HEK293 (cell line): ENCODE measurements around the gene ARPC5L.
A peak's percentile ranks its signal among the peaks of the same experiment; 100 is the strongest.

ENCODE experiments used
- CTCF ChIA-PET: fragments of 350-600 bp; formaldehyde crosslinking; extraction: SDS; loops from one replicate; lab custom pipeline; 2021; ENCODE audit warnings: antibody characterized with exemption; lab: Yijun Ruan, JAX
- POLR2A ChIA-PET: fragments of 300-600 bp; formaldehyde crosslinking; extraction: SDS; loops from one replicate; lab custom pipeline; 2020; ENCODE audit warnings: antibody characterized with exemption, inconsistent platforms; lab: Yijun Ruan, JAX
- H3K27ac ChIP-seq: fragments of 200-500 bp; sonication (Bioruptor generic); 2 replicates; pipeline ENCODE4 v1.5.1; 2014; ENCODE audit warnings: low read depth, low read length, control low read depth, inconsistent platforms; ENCODE audit errors: extremely low read depth
- H3K36me3 ChIP-seq, 2 experiments: fragments of 200-500 bp in 1 of 2; sonication (Bioruptor generic) in 1 of 2; 1 replicate in 1 of 2; 2 replicates in 1 of 2; pipeline ENCODE4 v1.5.1; 2014 to 2017; ENCODE audit warnings: inconsistent platforms in 2 of 2, low read length in 2 of 2; ENCODE audit not compliant: control insufficient read depth in 2 of 2, insufficient read depth in 1 of 2
- H3K4me1 ChIP-seq: fragments of 200-500 bp; sonication (Bioruptor generic); 2 replicates; pipeline ENCODE4 v1.5.1; 2014; ENCODE audit warnings: mild to moderate bottlenecking, low read length, inconsistent platforms; ENCODE audit not compliant: control insufficient read depth, insufficient read depth
- H3K4me3 ChIP-seq: 2 replicates; pipeline ENCODE4 v1.5.1; 2011; ENCODE audit warnings: low read depth, mild to moderate bottlenecking, control low read depth, low read length, moderate library complexity
- H3K9me3 ChIP-seq: fragments of 200-500 bp; sonication (Bioruptor generic); 2 replicates; pipeline ENCODE4 v1.5.1; 2014; ENCODE audit warnings: low read depth, low read length, inconsistent platforms; ENCODE audit not compliant: control insufficient read depth, insufficient read depth
- HOXD13 ChIP-seq: sonication (generic); formaldehyde crosslinking; IDR thresholded peaks from 2 replicates; pipeline ENCODE4 v1.8.0; 2022; ENCODE audit warnings: missing genetic modification reagents, borderline replicate concordance
- SP3 ChIP-seq: fragments of 450-650 bp; formaldehyde crosslinking; IDR thresholded peaks from 2 replicates; pipeline ENCODE4 v1.5.1; 2016; ENCODE audit warnings: missing biosample characterization, missing genetic modification characterization
- YY2 ChIP-seq: fragments of 450-650 bp; formaldehyde crosslinking; IDR thresholded peaks from 2 replicates; pipeline ENCODE4 v1.5.1; 2016; ENCODE audit warnings: missing biosample characterization, missing genetic modification characterization
- ZNF114 ChIP-seq: fragments of 450-650 bp; formaldehyde crosslinking; IDR thresholded peaks from 2 replicates; pipeline ENCODE4 v1.5.0; 2017; ENCODE audit warnings: missing biosample characterization, missing genetic modification characterization
- ZNF2 ChIP-seq: fragments of 450-650 bp; formaldehyde crosslinking; IDR thresholded peaks from 2 replicates; pipeline ENCODE4 v1.5.1; 2016; ENCODE audit warnings: missing biosample characterization, missing genetic modification characterization
- ZNF202 ChIP-seq: fragments of 450-650 bp; formaldehyde crosslinking; IDR thresholded peaks from 2 replicates; pipeline ENCODE4 v1.5.1; 2016; ENCODE audit warnings: missing biosample characterization, missing genetic modification characterization, borderline replicate concordance
- ZNF311 ChIP-seq: fragments of 450-650 bp; formaldehyde crosslinking; IDR thresholded peaks from 2 replicates; pipeline ENCODE4 v1.5.1; 2017; ENCODE audit warnings: missing biosample characterization, missing genetic modification characterization, borderline replicate concordance
- ZNF324 ChIP-seq: fragments of 450-650 bp; formaldehyde crosslinking; IDR thresholded peaks from 2 replicates; pipeline ENCODE4 v1.5.1; 2016; ENCODE audit warnings: missing biosample characterization, missing genetic modification characterization
- ZNF366 ChIP-seq: fragments of 450-650 bp; formaldehyde crosslinking; conservative IDR thresholded peaks from 2 replicates; pipeline ENCODE4 v1.5.1; 2016; ENCODE audit warnings: missing biosample characterization, missing genetic modification characterization
- ZNF555 ChIP-seq: fragments of 450-650 bp; formaldehyde crosslinking; conservative IDR thresholded peaks from 2 replicates; pipeline ENCODE4 v1.5.1; 2017; ENCODE audit warnings: missing biosample characterization, mild to moderate bottlenecking, missing genetic modification characterization, inconsistent platforms
- ZNF600 ChIP-seq: fragments of 450-650 bp; formaldehyde crosslinking; IDR thresholded peaks from 2 replicates; pipeline ENCODE4 v1.5.1; 2016; ENCODE audit warnings: missing biosample characterization, missing genetic modification characterization
- ZNF677 ChIP-seq: fragments of 450-650 bp; IDR thresholded peaks from 2 replicates; pipeline ENCODE4 v1.5.0; 2018; ENCODE audit warnings: missing biosample characterization, mild to moderate bottlenecking, missing genetic modification characterization, moderate library complexity
- ZNF76 ChIP-seq: fragments of 450-650 bp; formaldehyde crosslinking; IDR thresholded peaks from 2 replicates; pipeline ENCODE4; 2016; ENCODE audit warnings: low read depth, missing biosample characterization, missing genetic modification characterization, borderline replicate concordance
- TF ChIP-seq, protein P1 (sequence below): fragments of 450-650 bp; formaldehyde crosslinking; IDR thresholded peaks from 2 replicates; pipeline ENCODE4 v1.5.1; 2016; ENCODE audit warnings: missing biosample characterization, missing genetic modification characterization, borderline replicate concordance
- TF ChIP-seq, protein P2 (sequence below): fragments of 450-650 bp; formaldehyde crosslinking; IDR thresholded peaks from 2 replicates; pipeline ENCODE4 v1.5.1; 2016; ENCODE audit warnings: missing biosample characterization, missing genetic modification characterization
- TF ChIP-seq, protein P3 (sequence below): fragments of 450-650 bp; formaldehyde crosslinking; IDR thresholded peaks from 2 replicates; pipeline ENCODE4 v1.5.1; 2016; ENCODE audit warnings: missing biosample characterization, missing genetic modification characterization
- TF ChIP-seq, protein P4 (sequence below): fragments of 450-650 bp; formaldehyde crosslinking; IDR thresholded peaks from 2 replicates; pipeline ENCODE4 v1.5.1; 2016; ENCODE audit warnings: missing biosample characterization, missing genetic modification characterization
- TF ChIP-seq, protein P5 (sequence below): sonication (generic); formaldehyde crosslinking; IDR thresholded peaks from 2 replicates; pipeline ENCODE4 v1.8.1; 2022; ENCODE audit warnings: mild to moderate bottlenecking, moderate library complexity, missing genetic modification reagents

The ARPC5L gene

DNA sequence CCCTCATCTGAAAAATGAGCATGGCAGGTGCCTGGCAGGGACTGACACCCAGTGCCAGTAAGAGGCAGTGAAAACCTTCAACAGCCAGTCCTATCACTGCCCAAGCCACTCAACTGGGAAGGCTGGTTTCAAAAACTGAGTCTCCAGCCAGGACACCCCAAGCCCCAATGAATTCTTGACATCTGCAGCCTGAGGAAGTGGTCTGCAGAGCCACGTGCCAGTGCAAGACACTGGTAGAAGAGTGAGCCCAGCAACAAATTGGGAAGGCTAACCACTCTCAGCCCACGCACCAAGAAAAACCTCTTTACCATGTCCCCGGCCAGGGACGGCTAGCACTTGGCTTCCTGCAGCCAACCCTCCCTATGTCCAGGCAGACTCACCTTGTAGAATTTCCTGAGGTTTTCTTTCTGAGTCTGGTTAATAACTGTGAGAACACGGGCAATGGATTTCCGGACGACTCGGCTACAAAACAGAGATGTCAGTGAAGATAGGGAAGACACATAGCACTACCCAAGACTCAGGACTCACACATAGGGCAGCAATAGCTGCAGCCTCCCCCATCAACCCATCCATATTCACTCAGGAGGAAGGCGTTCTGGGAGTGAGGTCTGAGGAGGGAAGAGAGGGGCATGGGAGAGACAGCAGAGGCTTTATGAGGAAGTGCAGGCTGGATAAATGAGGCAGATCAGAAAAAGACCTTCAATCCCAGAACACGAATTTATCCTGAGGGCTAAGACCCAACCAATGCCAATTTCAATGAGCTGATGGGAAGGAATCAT lies 1.9 kb upstream of the ARPC5L start:
- peak; percentile 49; the same call in 1 of the 2 replicates for TF ChIP-seq ZNF76 (tag by site-specific recombination)
- TF ChIP-seq ZNF555 (tag by site-specific recombination), result no peak
- no peaks in the 10 kb centered on the region for H3K4me1 ChIP-seq
- ChIA-PET CTCF (interaction anchor here (0.7 to 31.1 kb wide), 8 partner anchors 7 to 148 kb away, joined by 3 to 1257 read pairs (median 12); partner anchors contain the start of genes NR6A1, OLFML2A and WDR38), POLR2A (interaction anchor here (0.7 to 10.0 kb wide), 11 partner anchors 9 to 271 kb away, joined by 3 to 201 read pairs (median 5); partner anchors contain the start of genes NR6A1 and OLFML2A)
- H3K9me3 ChIP-seq, result no peaks in the 10 kb centered on the region
- peak overlapping the region; percentile 100 for H3K27ac ChIP-seq
- peak overlapping the region; percentile 86 for H3K4me3 ChIP-seq
- peaks cover 4 to 51% of the 10 kb centered on the region in 2 experiments; a peak in 2 of 3 replicates for H3K36me3 ChIP-seq

DNA sequence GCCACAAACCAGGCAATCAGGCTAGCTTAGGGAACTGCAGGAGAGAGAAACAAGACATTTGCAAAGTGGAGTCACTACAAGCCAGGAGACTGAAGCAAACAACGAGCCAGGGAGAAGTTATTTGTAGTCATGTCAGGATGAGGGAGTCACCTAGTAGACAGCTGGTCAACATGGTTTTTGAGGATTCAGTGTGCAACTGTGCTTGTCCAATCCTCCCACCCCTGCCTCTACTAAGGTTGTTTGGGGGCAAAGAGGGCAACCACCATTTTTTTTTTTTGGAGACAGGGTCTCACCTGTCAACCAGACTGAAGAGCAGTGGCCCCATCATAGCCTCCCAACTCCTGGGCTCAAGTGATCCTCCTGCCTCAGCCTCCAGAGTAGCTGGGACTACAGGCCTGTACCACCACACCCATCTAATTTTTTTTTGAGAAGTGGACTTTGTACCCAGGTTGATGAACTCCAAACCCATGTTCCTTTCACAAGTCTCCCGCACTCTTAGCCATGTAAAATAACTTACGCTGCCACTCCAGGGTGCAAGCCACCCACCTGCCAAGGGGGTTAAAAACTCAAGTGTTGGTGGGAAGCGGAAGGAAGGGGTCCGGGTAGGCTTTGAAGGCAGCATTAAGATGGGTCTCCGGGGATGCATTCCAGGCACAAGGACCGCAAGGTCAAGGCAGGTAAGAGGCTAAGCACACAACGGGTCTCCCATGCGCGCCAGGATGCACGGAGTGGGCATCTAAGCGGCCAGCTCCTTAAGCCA lies 1.2 kb upstream of the ARPC5L start:
- peak overlapping the region; percentile 100 for H3K27ac ChIP-seq
- no peaks in the 10 kb centered on the region for H3K4me1 ChIP-seq
- ChIA-PET POLR2A (interaction anchor here (0.6 to 3.0 kb wide), 17 partner anchors 8 to 612 kb away, joined by 3 to 46 read pairs (median 4); partner anchors contain the start of genes NR6A1, OLFML2A, RABEPK and SCAI), CTCF (interaction anchor here (0.6 to 3.6 kb wide), 10 partner anchors 8 to 523 kb away, joined by 3 to 24 read pairs (median 4); partner anchors contain the start of genes NR6A1, OLFML2A and WDR38)
- H3K36me3 ChIP-seq, result peaks cover 4 to 51% of the 10 kb centered on the region in 2 experiments; a peak in 2 of 3 replicates
- H3K9me3 ChIP-seq, result no peaks in the 10 kb centered on the region
- peak overlapping the region; percentile 86 for H3K4me3 ChIP-seq
- TF ChIP-seq ZNF600 (tag by site-specific recombination), result no peak
- TF ChIP-seq HOXD13, result no peak
- TF ChIP-seq SP3, result no peak
- TF ChIP-seq ZNF2 (tag by site-specific recombination), result no peak
- no peak for TF ChIP-seq ZNF324 (tag by site-specific recombination)
- TF ChIP-seq, protein P1, sequence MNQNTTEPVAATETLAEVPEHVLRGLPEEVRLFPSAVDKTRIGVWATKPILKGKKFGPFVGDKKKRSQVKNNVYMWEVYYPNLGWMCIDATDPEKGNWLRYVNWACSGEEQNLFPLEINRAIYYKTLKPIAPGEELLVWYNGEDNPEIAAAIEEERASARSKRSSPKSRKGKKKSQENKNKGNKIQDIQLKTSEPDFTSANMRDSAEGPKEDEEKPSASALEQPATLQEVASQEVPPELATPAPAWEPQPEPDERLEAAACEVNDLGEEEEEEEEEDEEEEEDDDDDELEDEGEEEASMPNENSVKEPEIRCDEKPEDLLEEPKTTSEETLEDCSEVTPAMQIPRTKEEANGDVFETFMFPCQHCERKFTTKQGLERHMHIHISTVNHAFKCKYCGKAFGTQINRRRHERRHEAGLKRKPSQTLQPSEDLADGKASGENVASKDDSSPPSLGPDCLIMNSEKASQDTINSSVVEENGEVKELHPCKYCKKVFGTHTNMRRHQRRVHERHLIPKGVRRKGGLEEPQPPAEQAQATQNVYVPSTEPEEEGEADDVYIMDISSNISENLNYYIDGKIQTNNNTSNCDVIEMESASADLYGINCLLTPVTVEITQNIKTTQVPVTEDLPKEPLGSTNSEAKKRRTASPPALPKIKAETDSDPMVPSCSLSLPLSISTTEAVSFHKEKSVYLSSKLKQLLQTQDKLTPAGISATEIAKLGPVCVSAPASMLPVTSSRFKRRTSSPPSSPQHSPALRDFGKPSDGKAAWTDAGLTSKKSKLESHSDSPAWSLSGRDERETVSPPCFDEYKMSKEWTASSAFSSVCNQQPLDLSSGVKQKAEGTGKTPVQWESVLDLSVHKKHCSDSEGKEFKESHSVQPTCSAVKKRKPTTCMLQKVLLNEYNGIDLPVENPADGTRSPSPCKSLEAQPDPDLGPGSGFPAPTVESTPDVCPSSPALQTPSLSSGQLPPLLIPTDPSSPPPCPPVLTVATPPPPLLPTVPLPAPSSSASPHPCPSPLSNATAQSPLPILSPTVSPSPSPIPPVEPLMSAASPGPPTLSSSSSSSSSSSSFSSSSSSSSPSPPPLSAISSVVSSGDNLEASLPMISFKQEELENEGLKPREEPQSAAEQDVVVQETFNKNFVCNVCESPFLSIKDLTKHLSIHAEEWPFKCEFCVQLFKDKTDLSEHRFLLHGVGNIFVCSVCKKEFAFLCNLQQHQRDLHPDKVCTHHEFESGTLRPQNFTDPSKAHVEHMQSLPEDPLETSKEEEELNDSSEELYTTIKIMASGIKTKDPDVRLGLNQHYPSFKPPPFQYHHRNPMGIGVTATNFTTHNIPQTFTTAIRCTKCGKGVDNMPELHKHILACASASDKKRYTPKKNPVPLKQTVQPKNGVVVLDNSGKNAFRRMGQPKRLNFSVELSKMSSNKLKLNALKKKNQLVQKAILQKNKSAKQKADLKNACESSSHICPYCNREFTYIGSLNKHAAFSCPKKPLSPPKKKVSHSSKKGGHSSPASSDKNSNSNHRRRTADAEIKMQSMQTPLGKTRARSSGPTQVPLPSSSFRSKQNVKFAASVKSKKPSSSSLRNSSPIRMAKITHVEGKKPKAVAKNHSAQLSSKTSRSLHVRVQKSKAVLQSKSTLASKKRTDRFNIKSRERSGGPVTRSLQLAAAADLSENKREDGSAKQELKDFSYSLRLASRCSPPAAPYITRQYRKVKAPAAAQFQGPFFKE (tag by site-specific recombination), result no peak
- TF ChIP-seq ZNF366 (tag by site-specific recombination), result no peak
- no peak for TF ChIP-seq YY2
- no peak for TF ChIP-seq ZNF76 (tag by site-specific recombination)
- TF ChIP-seq, protein P2, sequence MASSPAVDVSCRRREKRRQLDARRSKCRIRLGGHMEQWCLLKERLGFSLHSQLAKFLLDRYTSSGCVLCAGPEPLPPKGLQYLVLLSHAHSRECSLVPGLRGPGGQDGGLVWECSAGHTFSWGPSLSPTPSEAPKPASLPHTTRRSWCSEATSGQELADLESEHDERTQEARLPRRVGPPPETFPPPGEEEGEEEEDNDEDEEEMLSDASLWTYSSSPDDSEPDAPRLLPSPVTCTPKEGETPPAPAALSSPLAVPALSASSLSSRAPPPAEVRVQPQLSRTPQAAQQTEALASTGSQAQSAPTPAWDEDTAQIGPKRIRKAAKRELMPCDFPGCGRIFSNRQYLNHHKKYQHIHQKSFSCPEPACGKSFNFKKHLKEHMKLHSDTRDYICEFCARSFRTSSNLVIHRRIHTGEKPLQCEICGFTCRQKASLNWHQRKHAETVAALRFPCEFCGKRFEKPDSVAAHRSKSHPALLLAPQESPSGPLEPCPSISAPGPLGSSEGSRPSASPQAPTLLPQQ (tag by site-specific recombination), result no peak
- no peak for TF ChIP-seq ZNF202 (tag by site-specific recombination)
- TF ChIP-seq, protein P3, sequence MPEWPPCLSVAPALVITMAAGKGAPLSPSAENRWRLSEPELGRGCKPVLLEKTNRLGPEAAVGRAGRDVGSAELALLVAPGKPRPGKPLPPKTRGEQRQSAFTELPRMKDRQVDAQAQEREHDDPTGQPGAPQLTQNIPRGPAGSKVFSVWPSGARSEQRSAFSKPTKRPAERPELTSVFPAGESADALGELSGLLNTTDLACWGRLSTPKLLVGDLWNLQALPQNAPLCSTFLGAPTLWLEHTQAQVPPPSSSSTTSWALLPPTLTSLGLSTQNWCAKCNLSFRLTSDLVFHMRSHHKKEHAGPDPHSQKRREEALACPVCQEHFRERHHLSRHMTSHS (tag by site-specific recombination), result no peak
- TF ChIP-seq ZNF311 (tag by site-specific recombination), result no peak
- TF ChIP-seq, protein P4, sequence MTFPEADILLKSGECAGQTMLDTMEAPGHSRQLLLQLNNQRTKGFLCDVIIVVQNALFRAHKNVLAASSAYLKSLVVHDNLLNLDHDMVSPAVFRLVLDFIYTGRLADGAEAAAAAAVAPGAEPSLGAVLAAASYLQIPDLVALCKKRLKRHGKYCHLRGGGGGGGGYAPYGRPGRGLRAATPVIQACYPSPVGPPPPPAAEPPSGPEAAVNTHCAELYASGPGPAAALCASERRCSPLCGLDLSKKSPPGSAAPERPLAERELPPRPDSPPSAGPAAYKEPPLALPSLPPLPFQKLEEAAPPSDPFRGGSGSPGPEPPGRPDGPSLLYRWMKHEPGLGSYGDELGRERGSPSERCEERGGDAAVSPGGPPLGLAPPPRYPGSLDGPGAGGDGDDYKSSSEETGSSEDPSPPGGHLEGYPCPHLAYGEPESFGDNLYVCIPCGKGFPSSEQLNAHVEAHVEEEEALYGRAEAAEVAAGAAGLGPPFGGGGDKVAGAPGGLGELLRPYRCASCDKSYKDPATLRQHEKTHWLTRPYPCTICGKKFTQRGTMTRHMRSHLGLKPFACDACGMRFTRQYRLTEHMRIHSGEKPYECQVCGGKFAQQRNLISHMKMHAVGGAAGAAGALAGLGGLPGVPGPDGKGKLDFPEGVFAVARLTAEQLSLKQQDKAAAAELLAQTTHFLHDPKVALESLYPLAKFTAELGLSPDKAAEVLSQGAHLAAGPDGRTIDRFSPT (tag by site-specific recombination), result no peak
- no peak for TF ChIP-seq ZNF677 (tag by site-specific recombination)
- TF ChIP-seq, protein P5, sequence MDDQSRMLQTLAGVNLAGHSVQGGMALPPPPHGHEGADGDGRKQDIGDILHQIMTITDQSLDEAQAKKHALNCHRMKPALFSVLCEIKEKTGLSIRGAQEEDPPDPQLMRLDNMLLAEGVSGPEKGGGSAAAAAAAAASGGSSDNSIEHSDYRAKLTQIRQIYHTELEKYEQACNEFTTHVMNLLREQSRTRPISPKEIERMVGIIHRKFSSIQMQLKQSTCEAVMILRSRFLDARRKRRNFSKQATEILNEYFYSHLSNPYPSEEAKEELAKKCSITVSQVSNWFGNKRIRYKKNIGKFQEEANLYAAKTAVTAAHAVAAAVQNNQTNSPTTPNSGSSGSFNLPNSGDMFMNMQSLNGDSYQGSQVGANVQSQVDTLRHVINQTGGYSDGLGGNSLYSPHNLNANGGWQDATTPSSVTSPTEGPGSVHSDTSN (CRISPR knock-in tag), result no peak
- no peak for TF ChIP-seq ZNF114
